Smooth muscle cell (in vitro differentiated cells): Measurements from ENCODE around the gene UNC5B. TPM values are rescaled to one million over a fixed set of nuclear protein-coding genes. Genes with fewer than 3 reads are reported as not detected.

Experiments
- DNase-seq: peaks from one replicate; lab custom pipeline; 2025; ENCODE audit not compliant: unreplicated experiment; lab: John Stamatoyannopoulos, UW
- H2AFZ ChIP-seq: fragments of 200-600 bp; sonication (generic); 2 replicates; pipeline ENCODE4 v1.6.0; 2016; ENCODE audit warnings: antibody characterized with exemption, low read depth, mild to moderate bottlenecking
- H3F3A ChIP-seq: fragments of 200-600 bp; sonication (generic); 2 replicates; pipeline ENCODE4 v1.6.0; 2017; ENCODE audit warnings: antibody characterized with exemption, low read depth
- H3K27ac ChIP-seq: fragments of 200-600 bp; sonication (generic); 2 replicates; pipeline ENCODE4 v1.5.1; 2016; ENCODE audit warnings: low read depth, mild to moderate bottlenecking
- H3K27me3 ChIP-seq: fragments of 200-600 bp; sonication (generic); 2 replicates; pipeline ENCODE4 v1.6.1; 2016; ENCODE audit warnings: low read depth, mild to moderate bottlenecking
- H3K36me3 ChIP-seq: fragments of 200-600 bp; sonication (generic); 2 replicates; pipeline ENCODE4 v1.5.1; 2016; ENCODE audit warnings: low read depth
- H3K4me1 ChIP-seq: fragments of 200-600 bp; sonication (generic); 2 replicates; pipeline ENCODE4 v1.5.1; 2016; ENCODE audit warnings: low read depth
- H3K4me2 ChIP-seq: fragments of 200-600 bp; sonication (generic); 2 replicates; pipeline ENCODE4 v1.6.0; 2016; ENCODE audit warnings: mild to moderate bottlenecking
- H3K4me3 ChIP-seq: fragments of 200-600 bp; sonication (generic); 2 replicates; pipeline ENCODE4 v1.5.1; 2016; ENCODE audit warnings: mild to moderate bottlenecking
- H3K79me2 ChIP-seq: fragments of 200-600 bp; sonication (generic); 2 replicates; pipeline ENCODE4 v1.6.0; 2016; ENCODE audit warnings: low read depth, mild to moderate bottlenecking
- H3K9ac ChIP-seq: fragments of 200-600 bp; sonication (generic); 2 replicates; pipeline ENCODE4 v1.6.0; 2016; ENCODE audit warnings: low read depth
- H3K9me3 ChIP-seq: fragments of 200-600 bp; sonication (generic); replicated peaks from 2 replicates; pipeline ENCODE4 v1.5.1; 2016; ENCODE audit warnings: low read depth
- H4K20me1 ChIP-seq: fragments of 200-600 bp; sonication (generic); 2 replicates; pipeline ENCODE4 v1.6.0; 2016; ENCODE audit warnings: low read depth
- WGBS: methylation state at CpG from one replicate; pipeline ENCODE4 v1.1.7; 2016; ENCODE audit warnings: low lambda C conversion rate; 5-methylcytosine and 5-hydroxymethylcytosine counted together
- polyA plus RNA-seq: library from polyadenylated mRNA; unstranded; fragments of >200 nt; fragmentation: Nextera tagmentation; extraction: Ambion mirVana; gene quantifications from 2 replicates; pipeline ENCODE4 v1.2.1, GENCODE V29; 2016
- total RNA-seq: library from RNA; depleted of rRNA; stranded (reverse); fragments of >200 nt; gene quantifications from 2 replicates; pipeline ENCODE4 v1.2.3, GENCODE V29; 2014
- TF ChIP-seq, protein P1 (sequence below): fragments of 200-600 bp; sonication (generic); IDR thresholded peaks from 2 replicates; pipeline ENCODE4 v1.5.1; 2017; ENCODE audit warnings: borderline replicate concordance, mild to moderate bottlenecking, antibody characterized with exemption; ENCODE audit not compliant: insufficient read depth, poor library complexity, severe bottlenecking

The UNC5B gene
- total and polyA plus RNA-seq, 2 experiments from 2014 or later = 89.6 to 142 TPM

DNA sequence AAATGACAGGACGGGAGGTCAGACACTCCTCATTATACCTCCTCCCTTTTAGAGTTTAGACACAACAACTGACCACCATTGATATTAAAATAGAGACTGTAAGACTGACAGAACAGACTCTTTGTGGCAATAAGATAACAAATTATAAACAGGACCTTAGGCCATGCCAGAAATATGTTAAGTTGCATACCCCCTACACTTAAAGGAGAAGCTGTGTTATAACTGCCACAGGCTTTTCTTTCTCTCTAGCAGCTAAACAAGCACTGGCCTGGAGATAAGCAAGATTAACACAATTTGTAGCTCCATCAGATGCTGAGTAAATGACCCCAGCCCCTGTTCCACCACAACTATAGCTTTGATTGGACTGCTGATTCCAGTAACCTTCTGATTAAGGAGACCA is 10.5 kb upstream of the UNC5B start:
- H3K79me2 ChIP-seq = no peaks in the 10 kb centered on the region
- peaks cover 8% of the 10 kb centered on the region for H3F3A ChIP-seq
- H3K4me3 ChIP-seq = no peak overlapping the region
- H4K20me1 ChIP-seq = no peaks in the 10 kb centered on the region
- no peaks in the 10 kb centered on the region for H3K27me3 ChIP-seq
- TF ChIP-seq, protein P1, sequence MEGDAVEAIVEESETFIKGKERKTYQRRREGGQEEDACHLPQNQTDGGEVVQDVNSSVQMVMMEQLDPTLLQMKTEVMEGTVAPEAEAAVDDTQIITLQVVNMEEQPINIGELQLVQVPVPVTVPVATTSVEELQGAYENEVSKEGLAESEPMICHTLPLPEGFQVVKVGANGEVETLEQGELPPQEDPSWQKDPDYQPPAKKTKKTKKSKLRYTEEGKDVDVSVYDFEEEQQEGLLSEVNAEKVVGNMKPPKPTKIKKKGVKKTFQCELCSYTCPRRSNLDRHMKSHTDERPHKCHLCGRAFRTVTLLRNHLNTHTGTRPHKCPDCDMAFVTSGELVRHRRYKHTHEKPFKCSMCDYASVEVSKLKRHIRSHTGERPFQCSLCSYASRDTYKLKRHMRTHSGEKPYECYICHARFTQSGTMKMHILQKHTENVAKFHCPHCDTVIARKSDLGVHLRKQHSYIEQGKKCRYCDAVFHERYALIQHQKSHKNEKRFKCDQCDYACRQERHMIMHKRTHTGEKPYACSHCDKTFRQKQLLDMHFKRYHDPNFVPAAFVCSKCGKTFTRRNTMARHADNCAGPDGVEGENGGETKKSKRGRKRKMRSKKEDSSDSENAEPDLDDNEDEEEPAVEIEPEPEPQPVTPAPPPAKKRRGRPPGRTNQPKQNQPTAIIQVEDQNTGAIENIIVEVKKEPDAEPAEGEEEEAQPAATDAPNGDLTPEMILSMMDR = no peak
- DNase-seq = no peak
- WGBS = 38% methylated on average over 1 of the region's 1 CpG
- no peaks in the 10 kb centered on the region for H3K36me3 ChIP-seq
- H3K4me1 ChIP-seq = peaks cover 6% of the 10 kb centered on the region
- no peak overlapping the region for H3K9ac ChIP-seq
- no peak overlapping the region for H2AFZ ChIP-seq
- no peak overlapping the region for H3K27ac ChIP-seq
- H3K4me2 ChIP-seq = peak overlapping the region; percentile 8
- no peaks in the 10 kb centered on the region for H3K9me3 ChIP-seq

DNA sequence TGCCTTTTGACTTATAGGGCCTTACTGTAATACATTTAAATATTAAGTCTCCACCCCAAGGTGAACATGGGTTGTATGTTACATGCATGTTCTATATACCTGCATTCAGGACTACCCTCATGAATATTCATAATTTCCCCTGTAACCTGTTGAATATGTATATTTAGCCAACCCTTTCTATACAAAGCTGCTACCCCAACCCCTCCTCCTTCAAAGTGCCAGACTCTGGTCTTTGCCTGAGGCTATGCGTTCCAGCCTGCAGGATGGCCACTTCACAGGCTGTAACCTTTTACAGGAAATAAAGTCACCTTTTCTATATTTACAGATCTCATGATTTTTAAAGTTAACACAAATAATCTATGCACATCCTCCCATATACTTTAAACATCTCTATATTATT is 10.1 kb upstream of the UNC5B start:
- no peak overlapping the region for H3K4me2 ChIP-seq
- H2AFZ ChIP-seq = no peak overlapping the region
- TF ChIP-seq, protein P1 = no peak
- WGBS = 44% methylated on average over 1 of the region's 1 CpG
- H3K9me3 ChIP-seq = no peaks in the 10 kb centered on the region
- no peaks in the 10 kb centered on the region for H3K36me3 ChIP-seq
- H3K4me1 ChIP-seq = peaks cover 6% of the 10 kb centered on the region
- H3F3A ChIP-seq = peaks cover 8% of the 10 kb centered on the region
- H3K9ac ChIP-seq = no peak overlapping the region
- DNase-seq = no peak
- H3K79me2 ChIP-seq = no peaks in the 10 kb centered on the region
- no peaks in the 10 kb centered on the region for H4K20me1 ChIP-seq
- no peak overlapping the region for H3K27ac ChIP-seq
- no peaks in the 10 kb centered on the region for H3K27me3 ChIP-seq
- H3K4me3 ChIP-seq = no peak overlapping the region

DNA sequence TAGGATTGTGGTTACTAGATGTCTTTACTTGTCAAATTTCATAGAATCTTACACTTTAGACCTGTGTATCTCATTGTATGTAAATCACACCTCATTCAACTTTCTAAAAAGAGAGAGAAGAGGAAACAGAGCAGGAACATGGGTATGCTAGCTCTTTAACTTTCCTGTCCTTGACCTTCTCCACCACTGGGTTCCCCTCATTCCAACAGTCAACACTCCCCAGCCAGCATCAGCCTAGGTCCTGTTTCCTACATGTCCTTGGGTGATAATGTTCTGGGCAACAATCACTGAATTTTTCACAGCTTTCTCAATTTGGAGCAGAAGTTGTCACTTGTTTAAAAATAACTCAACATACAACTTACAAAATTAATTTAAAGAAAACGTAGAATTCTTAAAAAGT is 9.2 kb upstream of the UNC5B start:
- no peak overlapping the region for H2AFZ ChIP-seq
- H3K9me3 ChIP-seq = no peaks in the 10 kb centered on the region
- H3K36me3 ChIP-seq = no peaks in the 10 kb centered on the region
- H4K20me1 ChIP-seq = no peaks in the 10 kb centered on the region
- DNase-seq = no peak
- peaks cover 6% of the 10 kb centered on the region for H3K4me1 ChIP-seq
- H3K27me3 ChIP-seq = no peaks in the 10 kb centered on the region
- TF ChIP-seq, protein P1 = no peak
- no peak overlapping the region for H3K9ac ChIP-seq
- 90% methylated on average over 1 of the region's 1 CpG for WGBS
- no peak overlapping the region for H3K4me2 ChIP-seq
- no peaks in the 10 kb centered on the region for H3K79me2 ChIP-seq
- H3K27ac ChIP-seq = no peak overlapping the region
- no peak overlapping the region for H3K4me3 ChIP-seq
- peaks cover 8% of the 10 kb centered on the region for H3F3A ChIP-seq

DNA sequence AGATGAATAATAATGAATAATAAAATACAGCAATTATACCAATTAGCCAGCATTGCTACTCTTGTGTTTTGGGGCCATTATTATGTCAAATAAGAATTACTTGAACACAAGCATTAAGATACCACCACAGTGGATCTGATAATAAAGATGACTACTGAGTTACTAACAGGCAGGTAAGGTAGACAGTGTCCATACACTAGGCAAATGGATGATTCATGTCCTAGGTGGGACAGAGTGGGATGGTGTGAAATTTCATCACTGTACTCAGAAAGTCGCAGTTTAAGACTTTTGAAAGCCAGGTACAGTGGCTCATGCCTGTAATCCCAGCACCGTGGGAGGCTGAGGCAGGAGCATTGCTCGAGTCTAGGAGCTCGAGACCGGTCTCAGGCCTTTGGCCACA is 8.7 kb upstream of the UNC5B start:
- Histone ChIP-seq H3K9ac (no peak overlapping the region), H3K4me3 (no peak overlapping the region), H3F3A (peaks cover 8% of the 10 kb centered on the region), H3K4me2 (no peak overlapping the region), H3K9me3 (no peaks in the 10 kb centered on the region), H4K20me1 (no peaks in the 10 kb centered on the region), H3K79me2 (no peaks in the 10 kb centered on the region), H3K27ac (no peak overlapping the region), H3K27me3 (no peaks in the 10 kb centered on the region), H3K36me3 (no peaks in the 10 kb centered on the region), H3K4me1 (peaks cover 6% of the 10 kb centered on the region), H2AFZ (no peak overlapping the region)
- TF ChIP-seq, protein P1 = no peak
- DNase-seq = no peak
- 73% methylated on average over 5 of the region's 5 CpGs for WGBS
